Right lobe of liver (tissue), 4 donors: ENCODE data around the gene OR4E1.

Experiments
- CTCF ChIP-seq, 4 donors: fragments of 200-600 bp in 3 of 4; fragments of 450-650 bp in 1 of 4; IDR thresholded peaks; one replicate each; pipeline versions ENCODE4 v1.5.1 to v1.8.0; 2016 to 2022; ENCODE audit warnings: antibody characterized with exemption in 4 of 4, mild to moderate bottlenecking in 2 of 4
- POLR2A ChIP-seq: fragments of 450-650 bp; IDR thresholded peaks from one replicate; pipeline ENCODE4 v1.6.1; 2017; ENCODE audit warnings: antibody characterized with exemption, mild to moderate bottlenecking
- donor health status: DM: no; HTN: no; CAD: no.
- donor health status: DM: no; HTN: no; CAD: no.
- donor health status: DM: no; HTN: yes; CAD: no.

- TF ChIP-seq CTCF (IDR thresholded peaks at IDR 0.05) (no peak), POLR2A (no peak)
Observed at GRCh38 chr14:21668377-21668776, 5.2 kb downstream of the OR4E1 start.
